Thoracic aorta (tissue), 2 donors: ENCODE measurements around the gene PAM. TPM values are rescaled to one million over a fixed set of nuclear protein-coding genes. Genes with fewer than 3 reads are reported as not detected.

Source experiments
- ATAC-seq: fragments of 150-250 bp; one replicate; pipeline ENCODE4 v1.8.0; 2017; ENCODE audit warnings: low read depth; ENCODE audit not compliant: insufficient number of reproducible peaks, low FRiP score
- DNase-seq: peaks from one replicate; pipeline ENCODE4 v3.0.0-alpha.2; 2020; ENCODE audit warnings: low spot score
- H3K27ac ChIP-seq, 2 donors: fragments of 200-600 bp; sonication (generic); 1 replicate in 1 of 2; 2 replicates in 1 of 2; pipeline ENCODE4 v1.5.1; 2016; ENCODE audit warnings: mild to moderate bottlenecking in 2 of 2, moderate library complexity in 2 of 2
- H3K27me3 ChIP-seq: fragments of 200-600 bp; sonication (generic); replicated peaks from 2 replicates; pipeline ENCODE4 v1.6.0; 2016; ENCODE audit warnings: mild to moderate bottlenecking; ENCODE audit not compliant: insufficient read depth
- H3K36me3 ChIP-seq: fragments of 200-600 bp; sonication (generic); one replicate; pipeline ENCODE4 v1.5.1; 2016
- H3K4me1 ChIP-seq, 2 donors: fragments of 200-600 bp; sonication (generic); 1 replicate in 1 of 2; 2 replicates in 1 of 2; pipeline versions ENCODE4 v1.5.1 to v1.6.0; 2016; ENCODE audit warnings: low read depth in 2 of 2, mild to moderate bottlenecking in 1 of 2; ENCODE audit not compliant: control insufficient read depth in 1 of 2
- H3K4me3 ChIP-seq: fragments of 200-600 bp; sonication (generic); 2 replicates; pipeline ENCODE4 v1.5.1; 2016; ENCODE audit warnings: mild to moderate bottlenecking
- H3K9me3 ChIP-seq: fragments of 200-600 bp; sonication (generic); 2 replicates; pipeline ENCODE4 v1.5.1; 2016
- total RNA-seq, 2 donors: library from RNA; depleted of rRNA; stranded (reverse); fragments of >200 nt; gene quantifications; one replicate each; pipeline versions ENCODE4 v1.1.0 to v1.2.3, GENCODE V29; 2016
- TF ChIP-seq, protein P1 (sequence below): fragments of 200-600 bp; sonication (generic); IDR thresholded peaks from one replicate; pipeline ENCODE4 v1.5.1; 2019; ENCODE audit warnings: antibody characterized with exemption

The PAM gene
- total RNA-seq, 2 donors from 2014 or later: 571 to 806 TPM

DNA sequence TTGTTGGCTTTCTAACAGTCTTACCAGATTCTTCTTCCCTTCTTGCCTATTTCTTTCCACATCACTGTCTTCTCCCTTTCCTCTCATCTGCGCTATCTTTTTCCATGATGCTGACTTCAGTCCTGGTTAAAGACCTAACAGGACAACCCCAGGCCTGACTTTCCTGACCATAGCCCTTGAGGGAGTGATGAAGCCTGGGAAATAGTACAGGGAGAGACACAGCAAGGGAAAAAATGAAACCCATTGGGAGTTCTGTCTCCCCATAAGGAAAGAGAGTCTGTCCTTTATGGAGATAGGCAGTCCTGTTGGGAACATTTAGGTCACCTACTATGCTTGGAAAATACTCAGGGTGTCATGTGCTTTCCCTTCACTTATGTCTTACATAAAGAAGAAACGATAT, 272.2 kb downstream of the PAM start:
- Histone ChIP-seq H3K36me3 (peaks cover 13% of the 10 kb centered on the region), H3K9me3 (no peaks in the 10 kb centered on the region), H3K4me3 (no peak overlapping the region), H3K27me3 (no peaks in the 10 kb centered on the region), H3K4me1 (no peaks in the 10 kb centered on the region), H3K27ac (no peak overlapping the region)
- no peak for ATAC-seq
- TF ChIP-seq, protein P1, sequence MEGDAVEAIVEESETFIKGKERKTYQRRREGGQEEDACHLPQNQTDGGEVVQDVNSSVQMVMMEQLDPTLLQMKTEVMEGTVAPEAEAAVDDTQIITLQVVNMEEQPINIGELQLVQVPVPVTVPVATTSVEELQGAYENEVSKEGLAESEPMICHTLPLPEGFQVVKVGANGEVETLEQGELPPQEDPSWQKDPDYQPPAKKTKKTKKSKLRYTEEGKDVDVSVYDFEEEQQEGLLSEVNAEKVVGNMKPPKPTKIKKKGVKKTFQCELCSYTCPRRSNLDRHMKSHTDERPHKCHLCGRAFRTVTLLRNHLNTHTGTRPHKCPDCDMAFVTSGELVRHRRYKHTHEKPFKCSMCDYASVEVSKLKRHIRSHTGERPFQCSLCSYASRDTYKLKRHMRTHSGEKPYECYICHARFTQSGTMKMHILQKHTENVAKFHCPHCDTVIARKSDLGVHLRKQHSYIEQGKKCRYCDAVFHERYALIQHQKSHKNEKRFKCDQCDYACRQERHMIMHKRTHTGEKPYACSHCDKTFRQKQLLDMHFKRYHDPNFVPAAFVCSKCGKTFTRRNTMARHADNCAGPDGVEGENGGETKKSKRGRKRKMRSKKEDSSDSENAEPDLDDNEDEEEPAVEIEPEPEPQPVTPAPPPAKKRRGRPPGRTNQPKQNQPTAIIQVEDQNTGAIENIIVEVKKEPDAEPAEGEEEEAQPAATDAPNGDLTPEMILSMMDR: no peak
- DNase-seq: no peak

DNA sequence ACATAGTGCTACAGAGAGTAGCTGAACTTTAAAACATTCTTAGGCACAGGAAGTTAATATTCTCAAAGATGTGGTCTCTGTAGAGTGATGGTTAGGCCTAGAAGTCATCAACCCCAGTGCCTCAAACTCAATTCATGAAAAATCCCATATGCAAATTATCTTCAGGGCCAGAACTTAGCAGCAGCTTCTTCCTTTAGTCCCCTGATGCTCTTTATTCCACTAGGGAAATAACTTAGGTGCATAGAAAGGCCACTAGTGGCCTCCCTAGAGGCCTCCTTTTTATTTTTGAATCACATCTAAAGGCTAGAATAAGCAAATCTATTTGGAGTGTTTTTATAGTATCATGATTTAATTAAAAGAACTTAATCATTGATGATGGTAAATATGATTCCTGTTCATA, 276.5 kb downstream of the PAM start:
- DNase-seq: no peak

DNA sequence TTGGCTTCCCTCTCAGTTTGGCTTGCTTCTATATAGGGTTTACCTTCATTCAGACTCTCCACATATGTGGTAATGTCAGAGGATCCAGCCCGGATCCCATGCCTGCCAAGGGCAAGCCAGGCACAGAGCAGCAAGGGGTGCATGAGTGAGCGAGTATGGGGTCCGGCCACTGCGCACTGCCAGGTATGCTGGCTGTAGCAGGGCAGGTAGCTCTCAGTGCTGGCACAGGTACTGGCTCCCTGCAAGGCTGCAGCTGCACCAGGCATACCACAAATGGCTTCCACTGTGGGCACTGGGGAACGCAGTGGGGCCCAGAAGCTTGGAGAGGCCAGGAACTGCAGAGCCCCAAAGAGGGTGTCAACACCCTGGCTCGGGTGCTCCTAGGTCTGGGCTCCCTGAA, 278.6 kb downstream of the PAM start:
- no peak for DNase-seq
- ATAC-seq: no peak
- no peaks in the 10 kb centered on the region for H3K9me3 ChIP-seq
- no peak overlapping the region for H3K4me3 ChIP-seq
- no peak overlapping the region for H3K27ac ChIP-seq
- TF ChIP-seq, protein P1: no peak
- no peaks in the 10 kb centered on the region for H3K27me3 ChIP-seq
- H3K4me1 ChIP-seq: no peaks in the 10 kb centered on the region
- H3K36me3 ChIP-seq: peaks cover 12% of the 10 kb centered on the region

More for the DNA sequence above, 276.5 kb downstream of the PAM start:
- no peak for ATAC-seq
- peaks cover 13% of the 10 kb centered on the region for H3K36me3 ChIP-seq
- H3K27ac ChIP-seq: no peak overlapping the region
- no peaks in the 10 kb centered on the region for H3K4me1 ChIP-seq
- no peak overlapping the region for H3K4me3 ChIP-seq
- H3K9me3 ChIP-seq: no peaks in the 10 kb centered on the region
- TF ChIP-seq, protein P1: no peak
- no peaks in the 10 kb centered on the region for H3K27me3 ChIP-seq

DNA sequence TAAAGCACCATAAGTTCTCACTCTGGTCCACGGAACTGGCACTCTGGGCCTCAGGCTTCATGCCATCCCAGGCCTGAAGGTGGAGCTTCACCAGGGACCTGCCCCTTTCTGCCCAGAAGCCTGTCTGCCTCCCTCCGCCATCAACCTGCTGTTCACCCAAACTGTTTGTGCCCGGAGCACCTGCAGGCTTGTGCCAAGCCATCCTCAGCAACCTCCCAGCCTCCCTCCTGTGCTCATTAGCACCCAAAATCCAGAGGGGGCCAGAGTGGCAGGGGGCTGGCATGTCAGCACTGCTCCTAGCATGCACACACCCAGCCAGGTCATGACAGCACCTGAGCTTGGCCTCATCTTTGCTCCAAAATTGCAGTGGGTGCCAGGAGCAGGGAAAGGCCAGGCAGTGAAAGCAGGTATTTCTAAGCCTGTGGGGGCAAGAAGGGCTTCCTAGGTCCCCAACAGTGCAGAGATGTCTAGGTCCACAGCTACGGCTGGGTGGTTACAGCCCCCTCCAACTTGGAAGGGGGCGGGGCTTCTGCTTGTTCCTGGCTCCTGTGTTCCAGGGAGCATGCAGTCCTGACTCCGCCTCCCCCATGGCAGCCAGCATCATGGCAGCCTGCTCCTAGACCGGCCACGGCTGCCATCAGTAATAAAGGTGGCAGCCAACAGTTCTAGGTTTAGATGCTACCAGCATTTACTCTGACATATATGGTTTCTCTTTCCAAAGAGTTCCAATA, 279.7 kb downstream of the PAM start:
- Histone ChIP-seq H3K27ac (no peak overlapping the region), H3K36me3 (peaks cover 8% of the 10 kb centered on the region), H3K4me3 (no peak overlapping the region), H3K9me3 (no peaks in the 10 kb centered on the region), H3K27me3 (no peaks in the 10 kb centered on the region), H3K4me1 (no peaks in the 10 kb centered on the region)
- ATAC-seq (no peak), DNase-seq (no peak)
- TF ChIP-seq, protein P1: no peak

DNA sequence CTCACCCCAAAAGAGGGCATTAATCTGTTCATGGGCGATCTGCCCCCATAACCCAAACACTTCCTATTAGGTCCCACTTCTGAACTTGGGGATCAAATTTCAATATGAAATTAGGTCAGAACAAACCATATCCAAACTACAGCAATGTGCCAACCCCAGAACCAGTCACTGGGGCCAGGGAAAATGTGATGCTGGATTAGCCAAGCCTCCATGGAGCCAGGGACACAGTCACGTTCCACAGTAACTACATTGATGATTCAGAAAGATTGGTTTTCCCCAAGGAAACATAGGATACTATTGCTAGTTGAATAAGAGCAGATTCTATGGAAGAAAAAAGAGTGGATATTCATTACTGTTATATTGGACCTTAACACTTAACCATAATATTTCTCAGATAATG, 280.6 kb downstream of the PAM start:
- H3K4me3 ChIP-seq: no peak overlapping the region
- ATAC-seq (no peak), DNase-seq (no peak)
- H3K27ac ChIP-seq: no peak overlapping the region
- H3K9me3 ChIP-seq: no peaks in the 10 kb centered on the region
- TF ChIP-seq, protein P1: no peak
- H3K36me3 ChIP-seq: peaks cover 8% of the 10 kb centered on the region
- H3K4me1 ChIP-seq: no peaks in the 10 kb centered on the region
- H3K27me3 ChIP-seq: no peaks in the 10 kb centered on the region
